Nephron (organoid): ENCODE data around the gene UBFD1.
"Not testable (repeated sequence)": the region's sequence is repeated elsewhere in the genome, so short reads cannot be mapped to it uniquely, and the experiment has no call there.

Experiments used
- H3K27ac Mint-ChIP-seq, 3 experiments: 2 replicates each; pipeline ENCODE4 v1.8.0; 2020; ENCODE audit warnings: mixed read lengths in 3 of 3, mild to moderate bottlenecking in 2 of 3, moderate library complexity in 1 of 3
- H3K27me3 Mint-ChIP-seq: 2 replicates; pipeline ENCODE4 v1.8.0; 2021; ENCODE audit warnings: low read depth, mild to moderate bottlenecking, moderate library complexity, mixed read lengths
- H3K36me3 Mint-ChIP-seq: 2 replicates; pipeline ENCODE4 v1.8.0; 2020; ENCODE audit warnings: low read depth, mixed read lengths
- H3K4me1 Mint-ChIP-seq: 2 replicates; pipeline ENCODE4 v1.8.0; 2020; ENCODE audit warnings: mixed read lengths
- H3K4me3 Mint-ChIP-seq, 3 experiments: 2 replicates each; pipeline ENCODE4 v1.8.0; 2020; ENCODE audit warnings: mild to moderate bottlenecking in 3 of 3, mixed read lengths in 3 of 3, moderate library complexity in 2 of 3
- H3K9me3 Mint-ChIP-seq: 2 replicates; pipeline ENCODE4 v1.8.0; 2020; ENCODE audit warnings: mixed read lengths
- CTCF ChIP-seq, 3 experiments: fragments of 200-600 bp; sonication (generic); IDR thresholded peaks; one replicate each; pipeline ENCODE4 v1.5.0; 2021; ENCODE audit warnings: antibody characterized with exemption in 3 of 3; ENCODE audit not compliant: unreplicated experiment in 3 of 3

The UBFD1 gene

GRCh38 chr16:23607726-23608125 lies 50.2 kb downstream of the UBFD1 start:
- H3K4me3 Mint-ChIP-seq, result no peak overlapping the region
- H3K27ac Mint-ChIP-seq, result no peak overlapping the region
- no peaks in the 10 kb centered on the region for H3K9me3 Mint-ChIP-seq
- TF ChIP-seq CTCF (IDR thresholded peaks at IDR 0.05; ENCODE audit: unreplicated experiment in 3 of 3), result no peak
- no peaks in the 10 kb centered on the region for H3K27me3 Mint-ChIP-seq
- peaks cover 24% of the 10 kb centered on the region for H3K36me3 Mint-ChIP-seq
- no peaks in the 10 kb centered on the region for H3K4me1 Mint-ChIP-seq

- Mint-ChIP-seq H3K27ac (no peak overlapping the region), H3K9me3 (no peaks in the 10 kb centered on the region), H3K27me3 (no peaks in the 10 kb centered on the region), H3K4me3 (no peak overlapping the region), H3K4me1 (no peaks in the 10 kb centered on the region), H3K36me3 (peaks cover 21% of the 10 kb centered on the region)
- TF ChIP-seq CTCF (IDR thresholded peaks at IDR 0.05; ENCODE audit: unreplicated experiment in 3 of 3), result no peak
Measured at GRCh38 chr16:23608194-23608593, 50.7 kb downstream of the UBFD1 start.

GRCh38 chr16:23609929-23610328 lies 52.4 kb downstream of the UBFD1 start:
- no peak overlapping the region for H3K27ac Mint-ChIP-seq
- H3K4me1 Mint-ChIP-seq, result no peaks in the 10 kb centered on the region
- no peak overlapping the region for H3K4me3 Mint-ChIP-seq
- no peaks in the 10 kb centered on the region for H3K9me3 Mint-ChIP-seq
- peaks cover 15% of the 10 kb centered on the region for H3K36me3 Mint-ChIP-seq
- no peak for TF ChIP-seq CTCF (IDR thresholded peaks at IDR 0.05; ENCODE audit: unreplicated experiment in 3 of 3)
- H3K27me3 Mint-ChIP-seq, result no peaks in the 10 kb centered on the region

GRCh38 chr16:23610905-23611304 lies 53.4 kb downstream of the UBFD1 start:
- H3K27ac Mint-ChIP-seq, H3K4me3 Mint-ChIP-seq, H3K4me1 Mint-ChIP-seq, H3K27me3 Mint-ChIP-seq, H3K9me3 Mint-ChIP-seq: not testable (repeated sequence)
- H3K36me3 Mint-ChIP-seq, result peaks cover 14% of the 10 kb centered on the region

GRCh38 chr16:23611936-23612335 lies 54.4 kb downstream of the UBFD1 start:
- Mint-ChIP-seq H3K4me3 (no peak overlapping the region), H3K27me3 (no peaks in the 10 kb centered on the region), H3K9me3 (no peaks in the 10 kb centered on the region), H3K36me3 (peaks cover 20% of the 10 kb centered on the region), H3K4me1 (no peaks in the 10 kb centered on the region), H3K27ac (no peak overlapping the region)
- TF ChIP-seq CTCF (IDR thresholded peaks at IDR 0.05; ENCODE audit: unreplicated experiment in 3 of 3), result no peak

GRCh38 chr16:23615805-23616204 lies 58.3 kb downstream of the UBFD1 start:
- peaks cover 38% of the 10 kb centered on the region for H3K36me3 Mint-ChIP-seq
- H3K9me3 Mint-ChIP-seq, result no peaks in the 10 kb centered on the region
- TF ChIP-seq CTCF (IDR thresholded peaks at IDR 0.05; ENCODE audit: unreplicated experiment in 3 of 3), result no peak
- no peaks in the 10 kb centered on the region for H3K27me3 Mint-ChIP-seq
- no peak overlapping the region for H3K4me3 Mint-ChIP-seq
- H3K27ac Mint-ChIP-seq, result no peak overlapping the region
- no peaks in the 10 kb centered on the region for H3K4me1 Mint-ChIP-seq
